DND-41 (cell line): ENCODE results near the gene ZNF638.

Experiments used
- EZH2 ChIP-seq: IDR thresholded peaks from 3 replicates; pipeline ENCODE4 v1.6.1; 2012; ENCODE audit warnings: borderline replicate concordance, low read depth, mild to moderate bottlenecking, moderate library complexity, low read length, inconsistent platforms; ENCODE audit not compliant: severe bottlenecking
- TF ChIP-seq, protein P1 (sequence below): IDR thresholded peaks from 2 replicates; pipeline ENCODE4 v1.5.1; 2012; ENCODE audit warnings: borderline replicate concordance, low read length, moderate library complexity, mild to moderate bottlenecking; ENCODE audit not compliant: poor library complexity, severe bottlenecking; ENCODE audit errors: extremely low read depth

DNA sequence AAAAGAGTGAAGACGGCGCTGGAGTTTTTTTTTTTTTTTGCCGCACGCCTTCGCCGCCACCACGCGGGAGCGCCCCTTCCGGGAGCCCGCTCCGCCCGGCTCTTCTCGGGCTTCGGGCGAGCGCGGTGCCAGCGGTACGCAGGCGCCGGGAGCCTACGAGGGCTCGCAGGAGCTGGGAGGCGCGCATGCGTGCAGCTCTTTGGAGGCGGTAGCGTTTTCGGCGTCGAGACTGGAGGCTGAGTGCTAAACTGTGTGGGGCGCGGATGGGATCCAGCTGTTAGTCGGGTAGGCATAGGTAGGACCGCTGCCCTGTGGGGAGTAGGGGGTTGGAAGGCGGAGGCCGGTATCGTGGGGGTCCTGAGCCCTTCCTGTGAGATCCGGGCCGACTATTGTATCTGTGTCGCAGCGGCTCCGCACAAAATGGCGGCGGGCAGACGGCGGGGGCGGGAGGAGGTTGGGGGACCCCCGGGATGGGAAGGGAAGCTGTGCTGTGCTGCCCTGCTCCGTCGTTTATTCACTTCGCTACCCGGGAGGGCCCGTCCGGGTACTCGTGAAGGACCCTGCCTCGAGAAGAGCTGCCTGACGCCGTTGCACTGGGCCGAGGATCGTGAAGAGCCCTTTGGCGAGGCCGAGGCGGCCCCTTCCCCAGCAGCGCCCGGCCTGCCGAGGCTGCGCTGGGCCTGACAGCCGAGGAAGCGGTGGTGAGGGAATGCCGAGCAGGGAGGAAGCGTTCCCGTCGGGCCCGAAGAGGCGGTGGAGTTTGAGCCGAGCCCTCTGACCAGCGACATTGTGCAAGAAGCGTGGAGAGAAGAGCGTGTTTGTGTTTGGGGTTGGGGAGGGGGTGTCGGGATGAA, at the start of gene ZNF638:
- TF ChIP-seq, protein P1, sequence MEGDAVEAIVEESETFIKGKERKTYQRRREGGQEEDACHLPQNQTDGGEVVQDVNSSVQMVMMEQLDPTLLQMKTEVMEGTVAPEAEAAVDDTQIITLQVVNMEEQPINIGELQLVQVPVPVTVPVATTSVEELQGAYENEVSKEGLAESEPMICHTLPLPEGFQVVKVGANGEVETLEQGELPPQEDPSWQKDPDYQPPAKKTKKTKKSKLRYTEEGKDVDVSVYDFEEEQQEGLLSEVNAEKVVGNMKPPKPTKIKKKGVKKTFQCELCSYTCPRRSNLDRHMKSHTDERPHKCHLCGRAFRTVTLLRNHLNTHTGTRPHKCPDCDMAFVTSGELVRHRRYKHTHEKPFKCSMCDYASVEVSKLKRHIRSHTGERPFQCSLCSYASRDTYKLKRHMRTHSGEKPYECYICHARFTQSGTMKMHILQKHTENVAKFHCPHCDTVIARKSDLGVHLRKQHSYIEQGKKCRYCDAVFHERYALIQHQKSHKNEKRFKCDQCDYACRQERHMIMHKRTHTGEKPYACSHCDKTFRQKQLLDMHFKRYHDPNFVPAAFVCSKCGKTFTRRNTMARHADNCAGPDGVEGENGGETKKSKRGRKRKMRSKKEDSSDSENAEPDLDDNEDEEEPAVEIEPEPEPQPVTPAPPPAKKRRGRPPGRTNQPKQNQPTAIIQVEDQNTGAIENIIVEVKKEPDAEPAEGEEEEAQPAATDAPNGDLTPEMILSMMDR: peak; percentile 77
- TF ChIP-seq EZH2: no peak
